HCT116 (cell line): ENCODE measurements around the gene CRIM1. TPM values are rescaled to one million over a fixed set of nuclear protein-coding genes. Genes with fewer than 3 reads are reported as not detected.

Experiments
- ATAC-seq: fragments of 200-7000 bp; cut with Tn5 transposase; 2 replicates; pipeline ENCODE4 v1.9.1; 2020; ENCODE audit warnings: mild to moderate bottlenecking, moderate library complexity
- BruUV-seq: library from RNA; stranded (reverse); fragments of 400-500 nt; replicated peaks from 2 replicates; lab custom pipeline; 2021; lab: Mats Ljungman, UMichigan
- CTCF ChIA-PET: fragments of 300-600 bp; sonication (Branson Sonifier 250); formaldehyde crosslinking; loops from one replicate; lab custom pipeline; 2021; ENCODE audit warnings: antibody characterized with exemption; lab: Charles Lee
- POLR2A ChIA-PET: fragments of 300-600, 350-600 bp; sonication (Branson Sonifier 250); formaldehyde crosslinking; loops from one replicate; lab custom pipeline; 2021; ENCODE audit warnings: antibody characterized with exemption; lab: Charles Lee
- RAD21 ChIA-PET, 2 experiments: fragments of 300-600 bp; sonication (Branson Sonifier 250); formaldehyde crosslinking; loops; one replicate each; lab custom pipeline; 2023; ENCODE audit warnings: low total read pairs in 2 of 2; ENCODE audit not compliant: uncharacterized antibody in 2 of 2, unreplicated experiment in 2 of 2, low non-redundant PET in 1 of 2; lab: Charles Lee
- DNase-seq: peaks from one replicate; pipeline ENCODE4 v3.0.0-alpha.2; 2010; ENCODE audit warnings: low read depth, low spot score
- H2AFZ ChIP-seq: fragments of 200-600 bp; shearing (Covaris generic), sonication (generic); 2 replicates; pipeline ENCODE4 v1.6.1; 2017; ENCODE audit warnings: low read depth, mixed run types, mixed read lengths, antibody characterized with exemption, low read length; ENCODE audit not compliant: poor library complexity, severe bottlenecking
- H3K27ac ChIP-seq: 2 replicates; pipeline ENCODE4 v1.5.1; 2012; ENCODE audit warnings: low read depth, low read length
- H3K27me3 ChIP-seq: fragments of 200-600 bp; sonication (generic); 2 replicates; pipeline ENCODE4 v1.6.1; 2016; ENCODE audit warnings: mixed run types, low read length, mixed read lengths; ENCODE audit not compliant: insufficient read depth
- H3K36me3 ChIP-seq, 2 experiments: fragments of 200-500 bp in 1 of 2; fragments of 200-600 bp in 1 of 2; sonication (Bioruptor generic) in 1 of 2; sonication (generic) in 1 of 2; 2 replicates each; pipeline versions ENCODE4 v1.5.1 to v1.6.1; 2014 to 2016; ENCODE audit warnings: low read length in 2 of 2, inconsistent platforms in 1 of 2, mixed read lengths in 1 of 2, mixed run types in 1 of 2; ENCODE audit not compliant: insufficient read depth in 2 of 2, control insufficient read depth in 1 of 2
- H3K4me1 ChIP-seq, 2 experiments: fragments of 200-600 bp in 1 of 2; sonication (generic) in 1 of 2; 2 replicates each; pipeline versions ENCODE4 v1.5.1 to v1.6.1; 2012 to 2017; ENCODE audit warnings: low read length in 2 of 2, inconsistent platforms in 1 of 2, mild to moderate bottlenecking in 1 of 2, mixed read lengths in 1 of 2, mixed run types in 1 of 2, moderate library complexity in 1 of 2; ENCODE audit not compliant: insufficient read depth in 2 of 2, control insufficient read depth in 1 of 2
- H3K4me2 ChIP-seq: fragments of 200-600 bp; sonication (generic); 2 replicates; pipeline ENCODE4 v1.6.1; 2017; ENCODE audit warnings: mixed run types, low read length, mixed read lengths
- H3K4me3 ChIP-seq, 2 experiments: fragments of 200-600 bp in 1 of 2; sonication (generic) in 1 of 2; replicated peaks in 1 of 2; 2 replicates each; pipeline ENCODE4 v1.5.1; 2011 to 2016; ENCODE audit warnings: low read length in 2 of 2, control low read depth in 1 of 2, low read depth in 1 of 2, mild to moderate bottlenecking in 1 of 2, mixed read lengths in 1 of 2, mixed run types in 1 of 2
- H3K79me2 ChIP-seq: fragments of 200-600 bp; sonication (generic); 2 replicates; pipeline ENCODE4 v1.6.1; 2017; ENCODE audit warnings: mild to moderate bottlenecking, mixed run types, low read length, moderate library complexity, mixed read lengths; ENCODE audit not compliant: insufficient read depth
- H3K9ac ChIP-seq: fragments of 200-600 bp; sonication (generic); 2 replicates; pipeline ENCODE4 v1.6.1; 2016; ENCODE audit warnings: low read length, mixed read lengths
- H3K9me2 ChIP-seq: fragments of 200-600 bp; sonication (generic), shearing (Covaris generic); 2 replicates; pipeline ENCODE4 v1.6.1; 2017; ENCODE audit warnings: mixed run types, mild to moderate bottlenecking, moderate library complexity; ENCODE audit not compliant: insufficient read depth
- H3K9me3 ChIP-seq, 2 experiments: fragments of 200-500 bp in 1 of 2; fragments of 200-600 bp in 1 of 2; sonication (Bioruptor generic) in 1 of 2; sonication (generic) in 1 of 2; 2 replicates each; pipeline ENCODE4 v1.6.1; 2014 to 2017; ENCODE audit warnings: low read length in 2 of 2, mixed read lengths in 2 of 2, inconsistent platforms in 1 of 2, low read depth in 1 of 2, mild to moderate bottlenecking in 1 of 2, mixed run types in 1 of 2, moderate library complexity in 1 of 2; ENCODE audit not compliant: control insufficient read depth in 1 of 2, insufficient read depth in 1 of 2
- H4K20me1 ChIP-seq: fragments of 200-600 bp; sonication (generic), shearing (Covaris generic); 2 replicates; pipeline ENCODE4 v1.6.1; 2017; ENCODE audit warnings: mixed run types, mild to moderate bottlenecking, moderate library complexity; ENCODE audit not compliant: insufficient read depth
- CBX3 ChIP-seq: IDR thresholded peaks from 2 replicates; pipeline ENCODE4 v1.6.1; 2012; ENCODE audit warnings: low read depth
- CEBPB ChIP-seq: IDR thresholded peaks from 2 replicates; pipeline ENCODE4 v1.6.1; 2012; ENCODE audit warnings: low read depth
- CTCF ChIP-seq, 3 experiments: fragments of 200-600 bp in 1 of 3; sonication (generic) in 1 of 3; IDR thresholded peaks in 2 of 3; conservative IDR thresholded peaks in 1 of 3; 2 replicates each; pipeline ENCODE4 v1.5.1; 2012 to 2017; ENCODE audit warnings: low read depth in 2 of 3, low read length in 2 of 3, antibody characterized with exemption in 1 of 3, borderline replicate concordance in 1 of 3, control low read depth in 1 of 3, mild to moderate bottlenecking in 1 of 3, mixed read lengths in 1 of 3, mixed run types in 1 of 3, moderate library complexity in 1 of 3; ENCODE audit not compliant: insufficient read depth in 1 of 3
- EGR1 ChIP-seq: IDR thresholded peaks from 2 replicates; pipeline ENCODE4 v1.6.1; 2012; ENCODE audit warnings: low read depth
- ELF1 ChIP-seq: IDR thresholded peaks from 2 replicates; pipeline ENCODE4 v1.6.1; 2012; ENCODE audit warnings: low read depth, borderline replicate concordance
- EZH2phosphoT487 ChIP-seq: fragments of 200-600 bp; IDR thresholded peaks from 2 replicates; pipeline ENCODE4 v1.6.1; 2018; ENCODE audit warnings: antibody characterized with exemption, borderline replicate concordance
- FOSL1 ChIP-seq: IDR thresholded peaks from 2 replicates; pipeline ENCODE4 v1.6.1; 2012; ENCODE audit warnings: low read depth
- JUND ChIP-seq: IDR thresholded peaks from 2 replicates; pipeline ENCODE4 v1.6.1; 2012
- MAX ChIP-seq: IDR thresholded peaks from 2 replicates; pipeline ENCODE4 v1.6.1; 2012
- POLR2A ChIP-seq: IDR thresholded peaks from 2 replicates; pipeline ENCODE4 v1.7.0; 2011; ENCODE audit warnings: borderline replicate concordance; ENCODE audit not compliant: insufficient read depth, insufficient read length; ENCODE audit errors: extremely low read depth
- POLR2AphosphoS5 ChIP-seq: IDR thresholded peaks from 2 replicates; pipeline ENCODE4 v1.6.1; 2011; ENCODE audit warnings: mild to moderate bottlenecking, low read depth, low read length, moderate library complexity
- SIN3A ChIP-seq: IDR thresholded peaks from 2 replicates; pipeline ENCODE4 v1.6.1; 2012; ENCODE audit warnings: low read depth
- SRF ChIP-seq: IDR thresholded peaks from 2 replicates; pipeline ENCODE4 v1.6.1; 2012; ENCODE audit warnings: low read depth
- TCF7L2 ChIP-seq: IDR thresholded peaks from 2 replicates; pipeline ENCODE4 v1.7.0; 2011; ENCODE audit warnings: borderline replicate concordance, inconsistent platforms; ENCODE audit not compliant: insufficient read depth, insufficient read length; ENCODE audit errors: extremely low read depth
- YY1 ChIP-seq: IDR thresholded peaks from 2 replicates; pipeline ENCODE4 v1.6.1; 2011; ENCODE audit warnings: low read length, low read depth, moderate library complexity, mild to moderate bottlenecking; ENCODE audit not compliant: insufficient replicate concordance; ENCODE audit errors: extremely low read depth
- ZBTB33 ChIP-seq: IDR thresholded peaks from 2 replicates; pipeline ENCODE4 v1.6.1; 2011; ENCODE audit warnings: mild to moderate bottlenecking, low read length, moderate library complexity; ENCODE audit not compliant: insufficient replicate concordance; ENCODE audit errors: extremely low read depth
- ZFX ChIP-seq: fragments of 450-650 bp; IDR thresholded peaks from 2 replicates; pipeline ENCODE4 v1.6.1; 2017
- intact Hi-C: fragments of 100-400 bp; cut with micrococcal nuclease; formaldehyde crosslinking; loops from 2 replicates; pipeline ENCODE4 v1.10.0; 2022
- total RNA-seq: library from RNA; stranded (reverse); gene quantifications from one replicate; pipeline ENCODE4 v1.2.1, GENCODE V29; 2021; ENCODE audit not compliant: unreplicated experiment

Gene CRIM1
- total RNA-seq, 1 experiment from 2014 or later = 27.2 TPM

GRCh38 chr2:36579297-36579664 is 223.7 kb downstream of the CRIM1 start:
- no peak overlapping the region for H3K4me2 ChIP-seq
- H3K79me2 ChIP-seq = peaks cover 4% of the 10 kb centered on the region; the same call in 1 of the 2 replicates
- H3K9me2 ChIP-seq = no peaks in the 10 kb centered on the region
- intact Hi-C loops = no loop called here
- H4K20me1 ChIP-seq = no peaks in the 10 kb centered on the region; the same call in 1 of the 2 replicates
- no peak overlapping the region for H3K27ac ChIP-seq
- DNase-seq (no peak), ATAC-seq (no peak)
- H3K9me3 ChIP-seq = no peaks in the 10 kb centered on the region
- no peak overlapping the region for H3K9ac ChIP-seq
- POLR2A ChIA-PET = no interaction called here
- no peaks in the 10 kb centered on the region for H3K27me3 ChIP-seq
- peaks cover 26 to 59% of the 10 kb centered on the region in 2 experiments for H3K36me3 ChIP-seq
- RAD21 ChIA-PET = no interaction called here
- CTCF ChIA-PET = no interaction called here
- no TSS peak for BruUV-seq
- H3K4me3 ChIP-seq = no peak overlapping the region
- no peaks in the 10 kb centered on the region for H3K4me1 ChIP-seq
- no peak overlapping the region for H2AFZ ChIP-seq
- TF ChIP-seq CEBPB = no peak
- TF ChIP-seq YY1 = no peak
- no peak for TF ChIP-seq SRF
- TF ChIP-seq EGR1 = no peak
- TF ChIP-seq TCF7L2 = no peak
- TF ChIP-seq CBX3 = no peak
- TF ChIP-seq ZFX = no peak
- TF ChIP-seq FOSL1 = no peak
- no peak for TF ChIP-seq JUND
- TF ChIP-seq MAX = no peak
- no peak for TF ChIP-seq POLR2A
- no peak for TF ChIP-seq ELF1
- no peak for TF ChIP-seq POLR2AphosphoS5
- TF ChIP-seq CTCF (IDR thresholded peaks at IDR 0.05 in 2 of 3, conservative IDR thresholded peaks at IDR 0.05 in 1 of 3; ENCODE audit: borderline replicate concordance in 1 of 3, insufficient read depth in 1 of 3, low read depth in 2 of 3, low read length in 2 of 3) = no peak
- no peak for TF ChIP-seq EZH2phosphoT487
- TF ChIP-seq SIN3A = no peak
- TF ChIP-seq ZBTB33 = no peak
